ENCODE results near the gene KIF20A. TPM values are rescaled to one million over a fixed set of nuclear protein-coding genes. Genes with fewer than 3 reads are reported as not detected.
"Not testable (repeated sequence)": the region's sequence is repeated elsewhere in the genome, so short reads cannot be mapped to it uniquely, and the experiment has no call there.

The KIF20A gene
- polyA plus RNA-seq, 2 of the 4 experiments (the other 2 are of a cell fraction): 37.4 to 45.0 TPM

- Histone ChIP-seq H3K9me3 (no peaks in the 10 kb centered on the region), H3K4me2 (no peak overlapping the region), H3K4me1 (no peaks in the 10 kb centered on the region), H3K4me3 (no peak overlapping the region), H3K27ac (no peak overlapping the region)
- 95% methylated on average over 3 of the region's 3 CpGs for WGBS (ENCODE audit: missing lambda C conversion rate)
- FAIRE-seq (no peak), DNase-seq (ENCODE audit: low read depth in 1 of 2, low spot score in 1 of 2) (no peak), ATAC-seq (no peak)
- TF ChIP-seq GATA3 (IDR thresholded peaks at IDR 0.05; ENCODE audit: borderline replicate concordance) (no peak), CEBPB (IDR thresholded peaks at IDR 0.05) (no peak), TP53 (CRISPR knock-in tag; IDR thresholded peaks at IDR 0.05) (no peak), MYC (IDR thresholded peaks at IDR 0.05; ENCODE audit: borderline replicate concordance, low read length) (no peak), FOSL2 (IDR thresholded peaks at IDR 0.05) (no peak), FOSL2 (CRISPR knock-in tag; IDR thresholded peaks at IDR 0.05) (no peak), ESRRA (IDR thresholded peaks at IDR 0.05; ENCODE audit: borderline replicate concordance, low read length) (no peak), ZC3H11A (IDR thresholded peaks at IDR 0.05) (no peak)
- TF ChIP-seq, protein P1, sequence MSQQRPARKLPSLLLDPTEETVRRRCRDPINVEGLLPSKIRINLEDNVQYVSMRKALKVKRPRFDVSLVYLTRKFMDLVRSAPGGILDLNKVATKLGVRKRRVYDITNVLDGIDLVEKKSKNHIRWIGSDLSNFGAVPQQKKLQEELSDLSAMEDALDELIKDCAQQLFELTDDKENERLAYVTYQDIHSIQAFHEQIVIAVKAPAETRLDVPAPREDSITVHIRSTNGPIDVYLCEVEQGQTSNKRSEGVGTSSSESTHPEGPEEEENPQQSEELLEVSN (IDR thresholded peaks at IDR 0.05; ENCODE audit: borderline replicate concordance, low read depth): no peak
- POLR2A ChIA-PET: no interaction called here
- CTCF ChIA-PET: interaction anchor here (0.6 to 3.7 kb wide), 5 partner anchors 9 to 315 kb away, joined by 3 to 23 read pairs (median 4); partner anchors contain the start of genes BRD8 and KIF20A
These were observed 9.7 kb downstream of the KIF20A start for GRCh38 chr5:138188626-138189025.

DNA sequence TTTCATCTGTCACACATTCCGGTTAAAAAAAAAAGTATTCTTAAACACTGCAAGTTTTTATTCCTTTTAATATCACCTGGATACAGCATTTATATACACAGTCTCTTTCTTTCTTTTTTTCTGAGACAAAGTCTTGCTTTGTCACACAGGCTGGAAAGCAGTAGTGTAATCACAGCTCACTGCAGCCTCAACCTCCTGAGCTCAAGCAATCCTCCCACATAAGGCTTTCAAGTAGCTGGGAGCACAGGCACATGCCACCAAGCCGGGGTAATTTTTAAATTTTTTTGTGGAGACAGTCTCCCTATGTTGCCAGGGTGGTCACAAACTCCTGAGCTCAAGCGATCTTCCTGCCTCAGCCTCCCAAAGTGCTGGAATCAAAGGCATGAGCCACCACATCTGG lies 13.9 kb downstream of the KIF20A start:
- FAIRE-seq (no peak), ATAC-seq (no peak), DNase-seq (ENCODE audit: low read depth in 1 of 2, low spot score in 1 of 2) (no peak)
- Histone ChIP-seq H3K4me2 (no peak overlapping the region), H3K4me3 (no peak overlapping the region), H3K9me3 (no peaks in the 10 kb centered on the region), H3K4me1 (no peaks in the 10 kb centered on the region), H3K27ac (no peak overlapping the region)
- 90% methylated on average over 3 of the region's 3 CpGs for WGBS (ENCODE audit: missing lambda C conversion rate)
- no peak for TF ChIP-seq PBX3 (IDR thresholded peaks at IDR 0.05)
- TF ChIP-seq RNF2 (IDR thresholded peaks at IDR 0.05; ENCODE audit: borderline replicate concordance, low read depth): no peak
- TF ChIP-seq JUNB (IDR thresholded peaks at IDR 0.05): no peak
- no peak for TF ChIP-seq HEYL (CRISPR knock-in tag; IDR thresholded peaks at IDR 0.05)
- no peak for TF ChIP-seq EP300 (IDR thresholded peaks at IDR 0.05)
- no peak for TF ChIP-seq TP53 (CRISPR knock-in tag; IDR thresholded peaks at IDR 0.05)
- TF ChIP-seq NFE2L2 (conservative IDR thresholded peaks at IDR 0.05; ENCODE audit: low read length): no peak
- CTCF ChIA-PET: interaction anchor here (0.9 to 1.1 kb wide), 2 partner anchors 9 to 13 kb away, joined by 3 to 5 read pairs; no protein-coding TSS in a partner anchor
- POLR2A ChIA-PET: no interaction called here

GRCh38 chr5:138193859-138194258 lies 14.9 kb downstream of the KIF20A start:
- POLR2A ChIA-PET; H3K4me1 ChIP-seq; DNase-seq (ENCODE audit: low read depth in 1 of 2, low spot score in 1 of 2); FAIRE-seq; H3K4me2 ChIP-seq; H3K27ac ChIP-seq; ATAC-seq; H3K9me3 ChIP-seq; H3K4me3 ChIP-seq: not testable (repeated sequence)
- CTCF ChIA-PET: interaction anchor here (2.1 kb wide), 1 partner anchor 14 kb away, joined by 9 read pairs; no protein-coding TSS in a partner anchor
- 90% methylated on average over 8 of the region's 8 CpGs for WGBS (ENCODE audit: missing lambda C conversion rate)

DNA sequence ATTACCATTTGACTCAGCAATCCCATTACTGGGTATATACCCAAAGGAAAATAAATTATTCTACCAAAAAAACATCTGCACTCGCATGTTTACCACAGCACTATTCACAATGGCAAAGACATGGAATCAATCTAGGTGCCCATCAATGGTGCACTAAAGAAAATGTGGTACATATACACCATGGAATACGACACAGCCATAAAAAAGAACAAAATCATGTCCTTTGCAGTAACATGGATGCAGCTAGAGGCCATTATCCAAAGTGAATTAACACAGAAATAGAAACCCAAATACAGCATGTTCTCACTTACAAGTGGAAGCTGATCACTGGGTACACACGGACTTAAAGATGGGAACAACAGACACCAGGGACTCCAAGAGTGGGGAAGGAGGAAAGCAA lies 32.1 kb downstream of the KIF20A start:
- no peak overlapping the region for H3K27ac ChIP-seq
- peaks cover 6% of the 10 kb centered on the region; the same call in 2 of the 3 replicates for H3K4me1 ChIP-seq
- ChIA-PET POLR2A (no interaction called here), CTCF (interaction anchor here (1.3 to 3.2 kb wide), 2 partner anchors 24 to 141 kb away, joined by 5 to 7 read pairs; partner anchors contain the start of gene KDM3B)
- 88% methylated on average over 3 of the region's 3 CpGs for WGBS (ENCODE audit: missing lambda C conversion rate)
- no peak overlapping the region for H3K4me3 ChIP-seq
- no peaks in the 10 kb centered on the region for H3K9me3 ChIP-seq
- no peak overlapping the region for H3K4me2 ChIP-seq
- TF ChIP-seq RAD21 (conservative IDR thresholded peaks at IDR 0.05 in 1 of 2, IDR thresholded peaks at IDR 0.05 in 1 of 2): no peak
- TF ChIP-seq, protein P2, sequence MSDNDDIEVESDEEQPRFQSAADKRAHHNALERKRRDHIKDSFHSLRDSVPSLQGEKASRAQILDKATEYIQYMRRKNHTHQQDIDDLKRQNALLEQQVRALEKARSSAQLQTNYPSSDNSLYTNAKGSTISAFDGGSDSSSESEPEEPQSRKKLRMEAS (IDR thresholded peaks at IDR 0.05): no peak
- no peak for TF ChIP-seq RNF2 (IDR thresholded peaks at IDR 0.05; ENCODE audit: borderline replicate concordance, low read depth)
- FAIRE-seq (no peak), ATAC-seq (no peak), DNase-seq (ENCODE audit: low read depth in 1 of 2, low spot score in 1 of 2) (no peak)
